Astrocyte (in vitro differentiated cells and primary cell): Measurements from ENCODE around the gene TSACC. TPM values are rescaled to one million over a fixed set of nuclear protein-coding genes. Genes with fewer than 3 reads are reported as not detected.

Source experiments
- DNase-seq: peaks from one replicate; pipeline ENCODE4 v3.0.0-alpha.2; 2010; ENCODE audit warnings: low read depth
- FAIRE-seq: peaks from 2 replicates; lab custom pipeline; 2011; peaks lifted over from hg19 to GRCh38; lab: Jason Lieb, UNC
- H2AFZ ChIP-seq: 2 replicates; pipeline ENCODE4 v1.6.0; 2012; ENCODE audit warnings: low read depth, low read length, inconsistent platforms
- H3K27ac ChIP-seq: 2 replicates; pipeline ENCODE4 v1.5.1; 2011; ENCODE audit warnings: low read depth, low read length, inconsistent platforms
- H3K27me3 ChIP-seq: 2 replicates; pipeline ENCODE4 v1.6.0; 2011; ENCODE audit warnings: low read length, inconsistent platforms; ENCODE audit not compliant: insufficient read depth
- H3K36me3 ChIP-seq: 2 replicates; pipeline ENCODE4 v1.5.1; 2011; ENCODE audit warnings: low read length, inconsistent platforms; ENCODE audit not compliant: insufficient read depth
- H3K4me1 ChIP-seq: 2 replicates; pipeline ENCODE4 v1.5.1; 2011; ENCODE audit warnings: low read length, inconsistent platforms; ENCODE audit not compliant: insufficient read depth
- H3K4me2 ChIP-seq: 2 replicates; pipeline ENCODE4 v1.6.0; 2012; ENCODE audit warnings: low read length, inconsistent platforms
- H3K4me3 ChIP-seq: 2 replicates; pipeline ENCODE4 v1.5.1; 2011; ENCODE audit warnings: low read depth, mild to moderate bottlenecking, low read length, inconsistent platforms; ENCODE audit not compliant: insufficient read depth
- H3K79me2 ChIP-seq: 2 replicates; pipeline ENCODE4 v1.6.0; 2012; ENCODE audit warnings: mild to moderate bottlenecking, low read length, inconsistent platforms; ENCODE audit not compliant: insufficient read depth
- H3K9ac ChIP-seq: 2 replicates; pipeline ENCODE4 v1.6.0; 2012; ENCODE audit warnings: mild to moderate bottlenecking, low read length, inconsistent platforms
- H3K9me3 ChIP-seq: 2 replicates; pipeline ENCODE4 v1.5.1; 2012; ENCODE audit warnings: low read depth, mild to moderate bottlenecking, low read length, inconsistent platforms; ENCODE audit not compliant: insufficient read depth
- H4K20me1 ChIP-seq: 2 replicates; pipeline ENCODE4 v1.6.0; 2012; ENCODE audit warnings: low read length, inconsistent platforms; ENCODE audit not compliant: insufficient read depth
- H3K27ac Mint-ChIP-seq: one replicate; pipeline ENCODE4 v1.8.0; 2021; ENCODE audit warnings: mild to moderate bottlenecking, mixed read lengths; ENCODE audit not compliant: unreplicated experiment
- H3K27me3 Mint-ChIP-seq: one replicate; pipeline ENCODE4 v1.8.0; 2021; ENCODE audit warnings: low read depth, mixed read lengths; ENCODE audit not compliant: unreplicated experiment
- H3K36me3 Mint-ChIP-seq: one replicate; pipeline ENCODE4 v1.8.0; 2021; ENCODE audit warnings: low read depth, mixed read lengths; ENCODE audit not compliant: unreplicated experiment
- H3K4me1 Mint-ChIP-seq: one replicate; pipeline ENCODE4 v1.8.0; 2021; ENCODE audit warnings: low read depth, mixed read lengths; ENCODE audit not compliant: unreplicated experiment
- H3K4me3 Mint-ChIP-seq: one replicate; pipeline ENCODE4 v1.8.0; 2021; ENCODE audit warnings: mild to moderate bottlenecking, moderate library complexity, mixed read lengths; ENCODE audit not compliant: unreplicated experiment
- H3K9me3 Mint-ChIP-seq: one replicate; pipeline ENCODE4 v1.8.0; 2021; ENCODE audit warnings: mild to moderate bottlenecking, mixed read lengths; ENCODE audit not compliant: unreplicated experiment
- CTCF ChIP-seq: IDR thresholded peaks from 2 replicates; pipeline ENCODE4 v1.5.1; 2011; ENCODE audit warnings: low read depth, mild to moderate bottlenecking, inconsistent platforms, low read length, moderate library complexity; ENCODE audit not compliant: insufficient read depth
- EZH2 ChIP-seq: IDR thresholded peaks from 2 replicates; pipeline ENCODE4 v1.6.1; 2012; ENCODE audit warnings: mild to moderate bottlenecking, low read length, inconsistent platforms; ENCODE audit not compliant: insufficient read depth
- total RNA-seq: library from RNA; stranded (reverse); gene quantifications from 2 replicates; pipeline ENCODE4 v1.2.1, GENCODE V29; 2021

The TSACC gene
- total RNA-seq, 1 donor from 2014 or later, result 1.0 TPM

DNA sequence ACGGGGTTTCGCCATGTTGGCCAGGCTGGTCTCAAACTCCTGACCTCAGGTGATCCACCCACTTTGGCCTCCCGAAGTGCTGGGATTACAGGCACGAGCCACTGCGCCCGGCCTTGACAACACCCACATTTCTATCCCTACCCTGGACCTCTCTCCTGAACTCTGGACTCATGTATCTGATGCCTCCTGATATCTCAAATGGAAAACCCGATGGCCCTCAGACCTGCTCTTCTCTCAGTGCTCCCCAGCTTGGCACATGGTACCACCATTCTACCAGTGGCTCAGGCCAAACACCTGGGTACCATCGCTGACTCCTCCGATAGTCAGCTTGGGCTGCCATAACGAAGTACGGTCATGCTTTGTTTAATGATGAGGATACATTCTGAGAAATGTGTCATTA is 22.2 kb downstream of the TSACC start:
- Mint-ChIP-seq H3K4me3 (no peak overlapping the region), H3K27ac (no peak overlapping the region), H3K4me1 (peaks cover 4% of the 10 kb centered on the region), H3K9me3 (peaks cover 13% of the 10 kb centered on the region), H3K27me3 (peaks cover 35% of the 10 kb centered on the region), H3K36me3 (peaks cover 7% of the 10 kb centered on the region)
- Histone ChIP-seq H3K4me2 (no peak overlapping the region), H3K9ac (no peak overlapping the region), H3K36me3 (no peaks in the 10 kb centered on the region), H3K27ac (no peak overlapping the region), H4K20me1 (no peaks in the 10 kb centered on the region), H3K9me3 (no peaks in the 10 kb centered on the region), H3K79me2 (no peaks in the 10 kb centered on the region), H2AFZ (no peak overlapping the region), H3K4me3 (no peak overlapping the region), H3K4me1 (no peaks in the 10 kb centered on the region), H3K27me3 (peaks cover 27% of the 10 kb centered on the region)
- FAIRE-seq (no peak), DNase-seq (no peak)
- TF ChIP-seq CTCF, result no peak
- TF ChIP-seq EZH2, result no peak

- Mint-ChIP-seq H3K36me3 (peaks cover 13% of the 10 kb centered on the region), H3K27ac (no peak overlapping the region), H3K4me1 (peaks cover 7% of the 10 kb centered on the region), H3K9me3 (peaks cover 16% of the 10 kb centered on the region), H3K27me3 (peaks cover 45% of the 10 kb centered on the region), H3K4me3 (no peak overlapping the region)
- Histone ChIP-seq H3K4me3 (no peak overlapping the region), H3K36me3 (no peaks in the 10 kb centered on the region), H3K4me1 (peaks cover 8% of the 10 kb centered on the region), H3K9me3 (no peaks in the 10 kb centered on the region), H2AFZ (no peak overlapping the region), H3K27me3 (peaks cover 21% of the 10 kb centered on the region), H4K20me1 (no peaks in the 10 kb centered on the region), H3K9ac (no peak overlapping the region), H3K4me2 (no peak overlapping the region), H3K27ac (no peak overlapping the region), H3K79me2 (no peaks in the 10 kb centered on the region)
- DNase-seq (no peak), FAIRE-seq (no peak)
- TF ChIP-seq CTCF, result no peak
- TF ChIP-seq EZH2, result no peak
Measured at GRCh38 chr1:156365754-156366153, 27.4 kb downstream of the TSACC start.

GRCh38 chr1:156366378-156367166 is 28.2 kb downstream of the TSACC start:
- Histone ChIP-seq H3K79me2 (no peaks in the 10 kb centered on the region), H3K36me3 (no peaks in the 10 kb centered on the region), H3K4me1 (peaks cover 8% of the 10 kb centered on the region), H2AFZ (no peak overlapping the region), H3K4me3 (no peak overlapping the region), H3K27ac (no peak overlapping the region), H3K27me3 (peaks cover 21% of the 10 kb centered on the region), H3K9me3 (no peaks in the 10 kb centered on the region), H4K20me1 (no peaks in the 10 kb centered on the region), H3K9ac (no peak overlapping the region), H3K4me2 (no peak overlapping the region)
- H3K27me3 Mint-ChIP-seq, result peaks cover 48% of the 10 kb centered on the region
- DNase-seq (no peak), FAIRE-seq (no peak)
- no peak overlapping the region for H3K27ac Mint-ChIP-seq
- TF ChIP-seq CTCF, result no peak
- TF ChIP-seq EZH2, result no peak
- H3K36me3 Mint-ChIP-seq, result peaks cover 13% of the 10 kb centered on the region
- H3K9me3 Mint-ChIP-seq, result peaks cover 16% of the 10 kb centered on the region
- peaks cover 7% of the 10 kb centered on the region for H3K4me1 Mint-ChIP-seq
- H3K4me3 Mint-ChIP-seq, result no peak overlapping the region
